Parathyroid adenoma (tissue), 2 donors: ENCODE measurements around the gene PDE5A.

Source experiments
- H2AFZ ChIP-seq: fragments of 300-600 bp; sonication (generic); one replicate; pipeline ENCODE4 v1.7.0; 2017; ENCODE audit warnings: antibody characterized with exemption, mild to moderate bottlenecking
- H3K27ac ChIP-seq: fragments of 300-600 bp; sonication (generic); one replicate; pipeline ENCODE4 v1.7.0; 2017
- H3K27me3 ChIP-seq: fragments of 300-600 bp; sonication (generic); one replicate; pipeline ENCODE4 v1.7.0; 2017; ENCODE audit warnings: low read length; ENCODE audit not compliant: control insufficient read depth, insufficient read depth
- H3K36me3 ChIP-seq: fragments of 300-600 bp; sonication (generic); one replicate; pipeline ENCODE4 v1.7.0; 2017; ENCODE audit warnings: low read length; ENCODE audit not compliant: control insufficient read depth, insufficient read depth
- H3K4me1 ChIP-seq: fragments of 300-600 bp; sonication (generic); one replicate; pipeline ENCODE4 v1.7.0; 2017; ENCODE audit warnings: control low read depth
- H3K4me2 ChIP-seq: fragments of 300-600 bp; sonication (generic); one replicate; pipeline ENCODE4 v1.7.0; 2017; ENCODE audit warnings: low read length
- H3K4me3 ChIP-seq: fragments of 300-600 bp; sonication (generic); one replicate; pipeline ENCODE4 v1.7.0; 2017; ENCODE audit warnings: low read depth, low read length
- H3K79me2 ChIP-seq: fragments of 300-600 bp; sonication (generic); one replicate; pipeline ENCODE4 v1.7.0; 2017; ENCODE audit warnings: control low read depth
- H3K9ac ChIP-seq: fragments of 300-600 bp; sonication (generic); one replicate; pipeline ENCODE4 v1.7.0; 2017; ENCODE audit warnings: mild to moderate bottlenecking
- H3K9me3 ChIP-seq: fragments of 300-600 bp; sonication (generic); one replicate; pipeline ENCODE4 v1.7.0; 2017; ENCODE audit warnings: low read length; ENCODE audit not compliant: control insufficient read depth
- TF ChIP-seq, protein P1 (sequence below): fragments of 300-600 bp; sonication (generic); IDR thresholded peaks from one replicate; pipeline ENCODE4 v1.7.0; 2017; ENCODE audit warnings: antibody characterized with exemption, mild to moderate bottlenecking
- donor health status: primary hyperparathyroidism.

PDE5A gene

DNA sequence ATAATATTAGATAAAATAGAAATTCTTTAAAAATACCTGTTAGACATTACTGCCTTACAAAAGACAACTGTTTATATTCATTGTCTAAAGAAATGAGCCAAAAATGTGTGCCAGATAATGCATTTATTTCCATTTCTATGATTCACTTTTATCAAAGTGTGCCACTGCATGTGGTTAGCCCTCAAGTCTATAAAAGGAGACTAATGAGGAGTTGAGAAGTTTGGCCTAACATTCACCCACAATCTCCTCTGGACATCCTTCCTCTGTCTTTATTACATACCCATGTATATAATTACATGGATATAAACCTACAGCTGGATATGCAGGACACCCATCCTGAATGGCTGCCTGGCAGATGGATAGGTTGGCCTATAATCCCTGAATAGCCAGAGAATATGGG is 42.6 kb upstream of the PDE5A start:
- H3K4me1 ChIP-seq, result no peaks in the 10 kb centered on the region
- H2AFZ ChIP-seq, result no peak overlapping the region
- no peak overlapping the region for H3K27ac ChIP-seq
- no peaks in the 10 kb centered on the region for H3K79me2 ChIP-seq
- TF ChIP-seq, protein P1, sequence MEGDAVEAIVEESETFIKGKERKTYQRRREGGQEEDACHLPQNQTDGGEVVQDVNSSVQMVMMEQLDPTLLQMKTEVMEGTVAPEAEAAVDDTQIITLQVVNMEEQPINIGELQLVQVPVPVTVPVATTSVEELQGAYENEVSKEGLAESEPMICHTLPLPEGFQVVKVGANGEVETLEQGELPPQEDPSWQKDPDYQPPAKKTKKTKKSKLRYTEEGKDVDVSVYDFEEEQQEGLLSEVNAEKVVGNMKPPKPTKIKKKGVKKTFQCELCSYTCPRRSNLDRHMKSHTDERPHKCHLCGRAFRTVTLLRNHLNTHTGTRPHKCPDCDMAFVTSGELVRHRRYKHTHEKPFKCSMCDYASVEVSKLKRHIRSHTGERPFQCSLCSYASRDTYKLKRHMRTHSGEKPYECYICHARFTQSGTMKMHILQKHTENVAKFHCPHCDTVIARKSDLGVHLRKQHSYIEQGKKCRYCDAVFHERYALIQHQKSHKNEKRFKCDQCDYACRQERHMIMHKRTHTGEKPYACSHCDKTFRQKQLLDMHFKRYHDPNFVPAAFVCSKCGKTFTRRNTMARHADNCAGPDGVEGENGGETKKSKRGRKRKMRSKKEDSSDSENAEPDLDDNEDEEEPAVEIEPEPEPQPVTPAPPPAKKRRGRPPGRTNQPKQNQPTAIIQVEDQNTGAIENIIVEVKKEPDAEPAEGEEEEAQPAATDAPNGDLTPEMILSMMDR, result no peak
- no peak overlapping the region for H3K4me2 ChIP-seq
- no peaks in the 10 kb centered on the region for H3K27me3 ChIP-seq
- H3K36me3 ChIP-seq, result no peaks in the 10 kb centered on the region
- H3K4me3 ChIP-seq, result no peak overlapping the region
- no peak overlapping the region for H3K9ac ChIP-seq
- no peaks in the 10 kb centered on the region for H3K9me3 ChIP-seq

DNA sequence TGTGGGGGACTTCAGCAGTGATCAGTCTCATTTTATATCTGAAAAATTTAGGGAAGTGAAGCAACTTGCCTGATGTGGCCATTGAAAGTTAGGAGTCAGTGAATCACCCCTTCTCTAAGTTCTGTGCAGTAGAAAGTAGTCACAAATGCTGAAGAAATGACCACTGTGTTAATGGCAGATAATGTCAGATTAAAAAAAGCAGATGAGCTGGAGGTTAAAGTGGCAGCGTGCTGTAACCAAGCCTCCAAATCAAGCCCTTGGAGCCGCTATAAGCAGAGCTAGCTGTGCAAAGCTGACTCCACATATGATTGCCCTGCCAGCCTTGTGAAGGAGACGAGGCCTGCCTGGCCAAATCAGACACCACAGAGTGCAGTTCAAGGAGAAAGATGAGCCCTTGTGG is 39.2 kb upstream of the PDE5A start:
- Histone ChIP-seq H3K4me3 (no peak overlapping the region), H3K79me2 (no peaks in the 10 kb centered on the region), H3K36me3 (no peaks in the 10 kb centered on the region), H2AFZ (no peak overlapping the region), H3K4me1 (no peaks in the 10 kb centered on the region), H3K27ac (no peak overlapping the region), H3K4me2 (no peak overlapping the region), H3K9me3 (no peaks in the 10 kb centered on the region), H3K9ac (no peak overlapping the region), H3K27me3 (no peaks in the 10 kb centered on the region)
- TF ChIP-seq, protein P1, result no peak

DNA sequence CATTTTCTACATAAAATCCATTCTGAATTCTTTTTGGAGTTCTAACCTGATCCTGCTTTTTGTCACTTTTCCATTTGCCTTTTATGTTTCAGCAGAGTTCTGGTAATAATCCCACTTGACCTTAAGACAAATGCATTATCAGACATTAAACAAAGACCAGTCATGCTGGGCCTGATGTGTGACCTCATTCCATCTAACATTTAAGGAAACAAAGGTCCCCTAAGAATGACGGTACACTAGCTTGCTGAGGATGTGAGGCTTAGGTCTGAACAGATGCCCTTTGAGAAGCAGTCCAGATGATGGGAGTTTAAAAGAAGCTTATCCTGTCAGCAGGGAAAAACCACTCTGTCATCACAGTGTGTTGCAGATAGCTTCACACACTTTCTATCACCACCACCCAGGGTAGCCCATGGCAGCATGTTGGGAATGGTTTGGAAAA is 38.1 kb upstream of the PDE5A start:
- Histone ChIP-seq H3K4me1 (no peaks in the 10 kb centered on the region), H3K9ac (no peak overlapping the region), H3K4me2 (no peak overlapping the region), H3K27me3 (no peaks in the 10 kb centered on the region), H3K36me3 (no peaks in the 10 kb centered on the region), H3K9me3 (no peaks in the 10 kb centered on the region), H2AFZ (no peak overlapping the region), H3K27ac (no peak overlapping the region), H3K79me2 (no peaks in the 10 kb centered on the region), H3K4me3 (no peak overlapping the region)
- TF ChIP-seq, protein P1, result no peak

DNA sequence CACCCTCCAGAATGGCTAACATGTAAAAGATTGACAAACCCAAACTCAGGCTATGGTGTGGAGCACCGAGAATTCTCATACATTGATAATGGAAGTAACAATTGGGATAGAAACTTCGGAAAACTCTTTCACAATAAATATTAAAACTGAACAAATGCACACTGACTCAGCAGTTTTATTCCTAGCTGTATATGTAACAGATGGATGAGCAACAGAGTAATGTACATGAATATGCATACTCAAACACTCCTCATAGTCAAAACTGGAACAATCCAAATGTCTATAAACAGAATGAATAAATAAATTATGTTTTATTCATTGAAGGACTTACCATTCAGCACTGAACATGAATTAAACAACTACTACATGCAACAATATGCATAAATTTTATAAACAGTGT is 37.1 kb upstream of the PDE5A start:
- Histone ChIP-seq H2AFZ (no peak overlapping the region), H3K79me2 (no peaks in the 10 kb centered on the region)

More for the DNA sequence above, 37.1 kb upstream of the PDE5A start:
- no peaks in the 10 kb centered on the region for H3K4me1 ChIP-seq
- H3K27me3 ChIP-seq, result no peaks in the 10 kb centered on the region
- H3K36me3 ChIP-seq, result no peaks in the 10 kb centered on the region
- H3K27ac ChIP-seq, result no peak overlapping the region
- TF ChIP-seq, protein P1, result no peak
- H3K4me2 ChIP-seq, result no peak overlapping the region
- H3K4me3 ChIP-seq, result no peak overlapping the region
- H3K9ac ChIP-seq, result no peak overlapping the region
- no peaks in the 10 kb centered on the region for H3K9me3 ChIP-seq
